ENCODE results near the gene KLK14.

DNA sequence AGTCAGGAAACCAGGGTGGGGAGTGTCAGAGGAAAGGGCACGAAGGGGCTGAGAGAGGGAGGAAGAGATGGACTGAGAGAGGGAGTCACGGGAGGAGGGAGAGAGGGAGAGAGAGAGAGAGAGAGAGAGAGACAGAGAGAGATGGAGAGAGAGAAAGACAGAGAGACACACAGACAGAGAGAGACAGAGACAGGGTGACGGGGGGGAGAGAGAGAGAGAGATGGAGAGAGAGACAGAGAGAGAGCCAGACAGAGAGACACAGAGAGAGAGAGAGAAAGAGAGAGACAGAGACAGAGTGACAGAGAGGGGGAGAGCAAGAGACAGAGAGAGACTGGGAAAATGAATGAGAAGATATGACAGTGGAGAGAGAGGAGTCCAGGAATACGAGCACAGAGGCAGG lies 494 bp upstream of the KLK14 start:
- TF ChIP-seq, protein P1, sequence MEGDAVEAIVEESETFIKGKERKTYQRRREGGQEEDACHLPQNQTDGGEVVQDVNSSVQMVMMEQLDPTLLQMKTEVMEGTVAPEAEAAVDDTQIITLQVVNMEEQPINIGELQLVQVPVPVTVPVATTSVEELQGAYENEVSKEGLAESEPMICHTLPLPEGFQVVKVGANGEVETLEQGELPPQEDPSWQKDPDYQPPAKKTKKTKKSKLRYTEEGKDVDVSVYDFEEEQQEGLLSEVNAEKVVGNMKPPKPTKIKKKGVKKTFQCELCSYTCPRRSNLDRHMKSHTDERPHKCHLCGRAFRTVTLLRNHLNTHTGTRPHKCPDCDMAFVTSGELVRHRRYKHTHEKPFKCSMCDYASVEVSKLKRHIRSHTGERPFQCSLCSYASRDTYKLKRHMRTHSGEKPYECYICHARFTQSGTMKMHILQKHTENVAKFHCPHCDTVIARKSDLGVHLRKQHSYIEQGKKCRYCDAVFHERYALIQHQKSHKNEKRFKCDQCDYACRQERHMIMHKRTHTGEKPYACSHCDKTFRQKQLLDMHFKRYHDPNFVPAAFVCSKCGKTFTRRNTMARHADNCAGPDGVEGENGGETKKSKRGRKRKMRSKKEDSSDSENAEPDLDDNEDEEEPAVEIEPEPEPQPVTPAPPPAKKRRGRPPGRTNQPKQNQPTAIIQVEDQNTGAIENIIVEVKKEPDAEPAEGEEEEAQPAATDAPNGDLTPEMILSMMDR (IDR thresholded peaks at IDR 0.05; ENCODE audit: poor library complexity) = no peak
- no peak for TF ChIP-seq EZH2 (IDR thresholded peaks at IDR 0.05; ENCODE audit: borderline replicate concordance)
